Smooth muscle cell (in vitro differentiated cells): ENCODE results near the gene FANCL. TPM values are rescaled to one million over a fixed set of nuclear protein-coding genes. Genes with fewer than 3 reads are reported as not detected.
"Not testable (repeated sequence)": the region's sequence is repeated elsewhere in the genome, so short reads cannot be mapped to it uniquely, and the experiment has no call there.

Experiments
- DNase-seq: peaks from one replicate; lab custom pipeline; 2025; ENCODE audit not compliant: unreplicated experiment; lab: John Stamatoyannopoulos, UW
- H2AFZ ChIP-seq: fragments of 200-600 bp; sonication (generic); 2 replicates; pipeline ENCODE4 v1.6.0; 2016; ENCODE audit warnings: antibody characterized with exemption, low read depth, mild to moderate bottlenecking
- H3F3A ChIP-seq: fragments of 200-600 bp; sonication (generic); 2 replicates; pipeline ENCODE4 v1.6.0; 2017; ENCODE audit warnings: antibody characterized with exemption, low read depth
- H3K27ac ChIP-seq: fragments of 200-600 bp; sonication (generic); 2 replicates; pipeline ENCODE4 v1.5.1; 2016; ENCODE audit warnings: low read depth, mild to moderate bottlenecking
- H3K27me3 ChIP-seq: fragments of 200-600 bp; sonication (generic); 2 replicates; pipeline ENCODE4 v1.6.1; 2016; ENCODE audit warnings: low read depth, mild to moderate bottlenecking
- H3K36me3 ChIP-seq: fragments of 200-600 bp; sonication (generic); 2 replicates; pipeline ENCODE4 v1.5.1; 2016; ENCODE audit warnings: low read depth
- H3K4me1 ChIP-seq: fragments of 200-600 bp; sonication (generic); 2 replicates; pipeline ENCODE4 v1.5.1; 2016; ENCODE audit warnings: low read depth
- H3K4me2 ChIP-seq: fragments of 200-600 bp; sonication (generic); 2 replicates; pipeline ENCODE4 v1.6.0; 2016; ENCODE audit warnings: mild to moderate bottlenecking
- H3K4me3 ChIP-seq: fragments of 200-600 bp; sonication (generic); 2 replicates; pipeline ENCODE4 v1.5.1; 2016; ENCODE audit warnings: mild to moderate bottlenecking
- H3K79me2 ChIP-seq: fragments of 200-600 bp; sonication (generic); 2 replicates; pipeline ENCODE4 v1.6.0; 2016; ENCODE audit warnings: low read depth, mild to moderate bottlenecking
- H3K9ac ChIP-seq: fragments of 200-600 bp; sonication (generic); 2 replicates; pipeline ENCODE4 v1.6.0; 2016; ENCODE audit warnings: low read depth
- H3K9me3 ChIP-seq: fragments of 200-600 bp; sonication (generic); replicated peaks from 2 replicates; pipeline ENCODE4 v1.5.1; 2016; ENCODE audit warnings: low read depth
- H4K20me1 ChIP-seq: fragments of 200-600 bp; sonication (generic); 2 replicates; pipeline ENCODE4 v1.6.0; 2016; ENCODE audit warnings: low read depth
- WGBS: methylation state at CpG from one replicate; pipeline ENCODE4 v1.1.7; 2016; ENCODE audit warnings: low lambda C conversion rate; 5-methylcytosine and 5-hydroxymethylcytosine counted together
- polyA plus RNA-seq: library from polyadenylated mRNA; unstranded; fragments of >200 nt; fragmentation: Nextera tagmentation; extraction: Ambion mirVana; gene quantifications from 2 replicates; pipeline ENCODE4 v1.2.1, GENCODE V29; 2016
- total RNA-seq: library from RNA; depleted of rRNA; stranded (reverse); fragments of >200 nt; gene quantifications from 2 replicates; pipeline ENCODE4 v1.2.3, GENCODE V29; 2014
- TF ChIP-seq, protein P1 (sequence below): fragments of 200-600 bp; sonication (generic); IDR thresholded peaks from 2 replicates; pipeline ENCODE4 v1.5.1; 2017; ENCODE audit warnings: borderline replicate concordance, mild to moderate bottlenecking, antibody characterized with exemption; ENCODE audit not compliant: insufficient read depth, poor library complexity, severe bottlenecking

Gene FANCL
- total and polyA plus RNA-seq, 2 experiments from 2014 or later: 17.2 to 27.5 TPM

DNA sequence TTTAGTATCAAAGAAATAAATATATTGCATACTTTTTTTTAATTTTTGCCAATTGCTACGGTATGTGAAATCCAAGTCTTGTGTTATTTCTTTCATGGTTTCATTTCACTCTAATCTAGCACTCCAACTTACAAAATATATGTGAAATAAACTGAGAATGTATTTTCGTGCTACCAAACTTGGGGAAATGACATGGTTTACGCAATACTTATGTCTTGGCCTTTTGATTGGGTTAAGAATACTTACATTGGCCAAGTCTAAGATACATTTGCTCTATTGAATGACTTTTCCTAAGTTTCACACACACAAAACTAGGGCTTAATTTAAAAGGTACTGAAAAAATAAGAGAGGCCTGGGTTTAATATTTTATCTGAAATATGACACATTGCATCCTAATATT is 114.0 kb downstream of the FANCL start:
- Histone ChIP-seq H3K4me1 (peaks cover 7% of the 10 kb centered on the region), H2AFZ (no peak overlapping the region), H4K20me1 (no peaks in the 10 kb centered on the region), H3K4me3 (no peak overlapping the region), H3K4me2 (no peak overlapping the region), H3K9ac (no peak overlapping the region), H3K36me3 (no peaks in the 10 kb centered on the region), H3F3A (peaks cover 7% of the 10 kb centered on the region), H3K79me2 (no peaks in the 10 kb centered on the region), H3K9me3 (no peaks in the 10 kb centered on the region), H3K27me3 (no peaks in the 10 kb centered on the region), H3K27ac (no peak overlapping the region)
- 99% methylated on average over 3 of the region's 3 CpGs for WGBS
- DNase-seq: no peak
- TF ChIP-seq, protein P1, sequence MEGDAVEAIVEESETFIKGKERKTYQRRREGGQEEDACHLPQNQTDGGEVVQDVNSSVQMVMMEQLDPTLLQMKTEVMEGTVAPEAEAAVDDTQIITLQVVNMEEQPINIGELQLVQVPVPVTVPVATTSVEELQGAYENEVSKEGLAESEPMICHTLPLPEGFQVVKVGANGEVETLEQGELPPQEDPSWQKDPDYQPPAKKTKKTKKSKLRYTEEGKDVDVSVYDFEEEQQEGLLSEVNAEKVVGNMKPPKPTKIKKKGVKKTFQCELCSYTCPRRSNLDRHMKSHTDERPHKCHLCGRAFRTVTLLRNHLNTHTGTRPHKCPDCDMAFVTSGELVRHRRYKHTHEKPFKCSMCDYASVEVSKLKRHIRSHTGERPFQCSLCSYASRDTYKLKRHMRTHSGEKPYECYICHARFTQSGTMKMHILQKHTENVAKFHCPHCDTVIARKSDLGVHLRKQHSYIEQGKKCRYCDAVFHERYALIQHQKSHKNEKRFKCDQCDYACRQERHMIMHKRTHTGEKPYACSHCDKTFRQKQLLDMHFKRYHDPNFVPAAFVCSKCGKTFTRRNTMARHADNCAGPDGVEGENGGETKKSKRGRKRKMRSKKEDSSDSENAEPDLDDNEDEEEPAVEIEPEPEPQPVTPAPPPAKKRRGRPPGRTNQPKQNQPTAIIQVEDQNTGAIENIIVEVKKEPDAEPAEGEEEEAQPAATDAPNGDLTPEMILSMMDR: no peak

DNA sequence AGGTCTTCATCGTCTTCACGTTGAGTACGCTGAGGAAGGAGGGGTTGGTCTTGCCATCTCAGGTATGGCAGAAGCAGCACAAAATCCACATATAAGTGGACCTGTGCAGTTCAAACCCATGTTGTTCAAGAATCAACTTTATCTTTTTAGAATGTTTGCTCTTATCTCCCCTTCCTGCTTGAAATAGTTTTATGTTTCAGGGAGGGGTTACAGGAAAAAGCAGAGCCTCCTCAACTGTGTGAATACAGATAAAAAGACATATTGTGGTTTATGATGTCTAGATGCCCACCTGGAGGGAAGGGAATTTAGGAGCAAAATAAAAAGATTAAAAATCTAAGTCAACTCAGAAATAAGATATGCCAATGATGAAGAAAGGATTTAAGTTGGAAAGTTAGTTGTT is 118.6 kb downstream of the FANCL start:
- Histone ChIP-seq H3K4me2 (no peak overlapping the region), H3F3A (no peaks in the 10 kb centered on the region), H2AFZ (no peak overlapping the region), H3K4me1 (no peaks in the 10 kb centered on the region), H3K9ac (no peak overlapping the region), H3K79me2 (no peaks in the 10 kb centered on the region), H3K9me3 (no peaks in the 10 kb centered on the region), H3K27ac (no peak overlapping the region), H3K27me3 (no peaks in the 10 kb centered on the region), H4K20me1 (no peaks in the 10 kb centered on the region), H3K4me3 (no peak overlapping the region), H3K36me3 (no peaks in the 10 kb centered on the region)
- WGBS: over 99% methylated on average over 3 of the region's 3 CpGs
- TF ChIP-seq, protein P1: no peak
- DNase-seq: no peak

DNA sequence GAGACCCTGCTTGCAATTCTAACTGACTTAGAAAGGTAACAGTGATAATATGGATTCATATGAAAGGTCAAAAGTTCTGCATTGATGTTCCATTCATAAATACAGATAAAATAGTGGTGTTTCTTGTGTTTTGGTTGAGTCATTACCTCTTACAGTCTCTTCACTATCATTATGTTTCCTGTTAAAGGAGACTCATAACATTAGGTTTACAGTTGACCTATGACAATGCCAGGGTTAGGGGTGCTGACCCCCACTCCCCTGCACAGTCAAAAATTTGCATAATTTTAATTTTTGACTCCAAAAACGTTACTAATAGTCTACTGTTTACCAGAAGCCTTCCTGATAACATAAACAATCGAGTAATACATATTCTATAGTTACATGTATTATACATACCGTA is 119.1 kb downstream of the FANCL start:
- Histone ChIP-seq H3K36me3 (no peaks in the 10 kb centered on the region), H3K4me1 (no peaks in the 10 kb centered on the region), H3K79me2 (no peaks in the 10 kb centered on the region), H2AFZ (no peak overlapping the region), H3K27me3 (no peaks in the 10 kb centered on the region), H3K9me3 (no peaks in the 10 kb centered on the region), H3K9ac (no peak overlapping the region), H3K4me2 (no peak overlapping the region), H4K20me1 (no peaks in the 10 kb centered on the region), H3K4me3 (no peak overlapping the region), H3K27ac (no peak overlapping the region), H3F3A (no peaks in the 10 kb centered on the region)
- 88% methylated on average over 3 of the region's 3 CpGs for WGBS
- no peak for DNase-seq
- TF ChIP-seq, protein P1: no peak

DNA sequence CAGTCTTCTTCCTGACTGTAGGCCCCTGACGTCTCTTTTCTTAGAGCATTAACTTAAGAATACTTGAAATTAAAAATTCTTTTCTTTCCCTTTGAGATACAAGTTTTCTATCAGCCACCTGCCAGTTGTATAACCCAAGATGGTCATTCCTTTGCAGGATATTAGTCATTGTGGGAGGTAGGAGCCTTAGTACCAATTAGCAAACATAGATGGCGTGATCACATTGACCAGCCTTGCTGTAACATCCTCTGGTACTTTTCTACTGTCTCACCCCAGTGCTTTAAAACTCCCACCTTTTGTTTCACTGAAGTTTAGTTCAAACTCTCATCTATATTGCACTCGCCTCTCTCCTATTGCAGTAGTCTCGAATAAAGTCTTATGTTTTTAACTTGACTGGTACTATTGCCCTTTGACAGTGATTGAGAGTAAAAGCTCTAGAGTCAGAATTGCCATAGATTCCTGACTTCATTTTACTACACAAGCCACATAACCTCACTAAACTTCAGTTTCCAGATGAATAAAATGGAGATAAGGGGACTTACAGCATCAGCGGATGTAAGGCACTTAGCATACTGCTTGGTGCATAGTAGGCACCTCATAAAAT is 120.4 kb downstream of the FANCL start:
- no peaks in the 10 kb centered on the region for H3K36me3 ChIP-seq
- no peak for DNase-seq
- no peaks in the 10 kb centered on the region for H3K9me3 ChIP-seq
- H4K20me1 ChIP-seq: no peaks in the 10 kb centered on the region
- 83% methylated on average over 5 of the region's 5 CpGs for WGBS
- H3K4me3 ChIP-seq: no peak overlapping the region
- no peak overlapping the region for H3K4me2 ChIP-seq
- no peaks in the 10 kb centered on the region for H3K79me2 ChIP-seq
- H3K4me1 ChIP-seq: no peaks in the 10 kb centered on the region
- TF ChIP-seq, protein P1: no peak
- no peak overlapping the region for H2AFZ ChIP-seq
- no peaks in the 10 kb centered on the region for H3F3A ChIP-seq
- no peaks in the 10 kb centered on the region for H3K27me3 ChIP-seq
- H3K27ac ChIP-seq: no peak overlapping the region
- H3K9ac ChIP-seq: no peak overlapping the region

DNA sequence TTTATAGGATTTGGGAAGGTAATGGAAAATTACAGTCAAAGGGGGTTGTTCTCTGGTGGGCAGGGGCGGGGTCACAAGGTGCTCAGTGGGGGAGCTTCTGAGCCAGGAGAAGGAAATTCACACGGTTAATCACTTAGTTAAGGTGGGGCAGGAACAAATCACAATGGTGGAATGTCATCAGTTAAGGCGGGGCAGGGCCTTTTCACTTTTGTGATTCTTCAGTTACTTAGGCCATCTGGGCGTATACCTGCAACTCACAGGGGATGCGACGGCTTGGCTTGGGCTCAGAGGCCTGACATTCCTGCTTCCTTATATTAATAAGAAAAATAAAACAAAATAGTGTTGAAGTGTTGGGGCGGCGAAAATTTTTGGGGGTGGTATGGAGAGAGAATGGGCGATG is 127.6 kb downstream of the FANCL start:
- H3K9me3 ChIP-seq, H3K9ac ChIP-seq, H3K79me2 ChIP-seq, DNase-seq, H3K27me3 ChIP-seq, H3K36me3 ChIP-seq, H3K4me2 ChIP-seq, H3K4me3 ChIP-seq, H4K20me1 ChIP-seq, H3K4me1 ChIP-seq, H2AFZ ChIP-seq: not testable (repeated sequence)
- peaks cover 13% of the 10 kb centered on the region for H3F3A ChIP-seq
- 95% methylated on average over 9 of the region's 9 CpGs for WGBS
- H3K27ac ChIP-seq: peak overlapping the region; percentile 80
